GM13976 (cell line): ENCODE results near the gene TRAPPC1.

Source experiments
- DNase-seq: peaks from one replicate; pipeline ENCODE4 v3.0.0; 2012; ENCODE audit warnings: low spot score
- in situ Hi-C: fragments of 300-500 bp; cut with MboI; formaldehyde crosslinking; loops from one replicate; pipeline ENCODE4 v1.12.0; 2022; ENCODE audit warnings: low sequenced_read_pairs, mixed read lengths, inconsistent platforms; ENCODE audit not compliant: unreplicated experiment
- TF ChIP-seq, protein P1 (sequence below): IDR thresholded peaks from 2 replicates; pipeline ENCODE4 v1.5.1; 2012; ENCODE audit warnings: borderline replicate concordance, mild to moderate bottlenecking; ENCODE audit not compliant: insufficient read depth; ENCODE audit errors: extremely low read depth, missing control alignments, control extremely low read depth

The TRAPPC1 gene

DNA sequence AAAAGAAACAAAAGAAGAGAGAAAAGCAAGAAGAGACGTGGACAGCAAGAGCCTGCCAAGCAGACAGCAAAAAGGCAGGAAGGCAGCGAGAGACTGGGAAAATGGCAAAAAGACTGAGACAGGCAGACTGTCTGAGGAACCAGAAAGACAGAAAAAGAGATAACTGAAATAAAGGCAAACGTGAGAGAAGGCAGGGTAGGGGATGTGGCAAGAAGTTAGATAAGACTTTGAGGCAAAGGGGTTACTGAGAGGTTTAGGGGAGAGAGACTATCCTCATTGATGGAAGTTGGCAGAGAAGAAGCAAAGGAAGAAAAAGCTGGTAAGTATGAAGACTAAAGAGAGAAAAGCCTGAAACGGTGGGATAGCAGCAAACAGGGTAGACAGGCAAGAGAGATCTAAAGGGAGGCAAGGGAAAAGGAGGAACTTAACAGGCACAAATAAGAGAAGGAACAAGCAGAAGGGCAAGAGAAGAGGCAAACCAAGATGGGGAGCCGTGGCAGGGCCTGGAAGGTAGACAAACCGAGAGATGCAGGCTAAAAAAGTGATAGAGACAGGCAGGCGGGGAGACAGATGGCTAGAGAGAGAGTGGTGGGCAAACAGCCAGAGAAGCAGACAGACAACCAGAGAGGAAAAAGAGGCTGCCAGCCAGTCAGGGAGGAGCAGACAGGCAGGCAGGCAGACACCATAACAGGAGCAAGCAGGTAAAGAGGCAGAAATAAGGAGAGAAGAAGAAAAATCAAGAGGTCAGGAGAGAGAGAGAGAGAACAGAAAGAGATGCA, 50.3 kb downstream of the TRAPPC1 start:
- in situ Hi-C loops, result no loop called here
- DNase-seq, result no peak
- TF ChIP-seq, protein P1, sequence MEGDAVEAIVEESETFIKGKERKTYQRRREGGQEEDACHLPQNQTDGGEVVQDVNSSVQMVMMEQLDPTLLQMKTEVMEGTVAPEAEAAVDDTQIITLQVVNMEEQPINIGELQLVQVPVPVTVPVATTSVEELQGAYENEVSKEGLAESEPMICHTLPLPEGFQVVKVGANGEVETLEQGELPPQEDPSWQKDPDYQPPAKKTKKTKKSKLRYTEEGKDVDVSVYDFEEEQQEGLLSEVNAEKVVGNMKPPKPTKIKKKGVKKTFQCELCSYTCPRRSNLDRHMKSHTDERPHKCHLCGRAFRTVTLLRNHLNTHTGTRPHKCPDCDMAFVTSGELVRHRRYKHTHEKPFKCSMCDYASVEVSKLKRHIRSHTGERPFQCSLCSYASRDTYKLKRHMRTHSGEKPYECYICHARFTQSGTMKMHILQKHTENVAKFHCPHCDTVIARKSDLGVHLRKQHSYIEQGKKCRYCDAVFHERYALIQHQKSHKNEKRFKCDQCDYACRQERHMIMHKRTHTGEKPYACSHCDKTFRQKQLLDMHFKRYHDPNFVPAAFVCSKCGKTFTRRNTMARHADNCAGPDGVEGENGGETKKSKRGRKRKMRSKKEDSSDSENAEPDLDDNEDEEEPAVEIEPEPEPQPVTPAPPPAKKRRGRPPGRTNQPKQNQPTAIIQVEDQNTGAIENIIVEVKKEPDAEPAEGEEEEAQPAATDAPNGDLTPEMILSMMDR, result no peak
